Endothelial cell of umbilical vein (primary cell): ENCODE measurements around the gene NRXN3.

Experiments used
- CTCF ChIP-seq, 2 donors: IDR thresholded peaks; 1 replicate in 1 of 2; 2 replicates in 1 of 2; pipeline ENCODE4 v1.5.1; 2011; ENCODE audit warnings: low read length in 2 of 2, mild to moderate bottlenecking in 2 of 2, moderate library complexity in 2 of 2, control low read depth in 1 of 2, inconsistent platforms in 1 of 2, low read depth in 1 of 2; ENCODE audit not compliant: insufficient read depth in 1 of 2; ENCODE audit errors: extremely low read depth in 1 of 2
- POLR2AphosphoS5 ChIP-seq: IDR thresholded peaks from 2 replicates; pipeline ENCODE4 v1.6.1; 2012; ENCODE audit warnings: low read depth, mild to moderate bottlenecking, control low read depth, low read length, moderate library complexity; ENCODE audit not compliant: insufficient read depth

GRCh38 chr14:79735121-79735520 lies 1564.9 kb downstream of the NRXN3 start:
- TF ChIP-seq CTCF (IDR thresholded peaks at IDR 0.05; ENCODE audit: extremely low read depth in 1 of 2, insufficient read depth in 1 of 2, low read depth in 1 of 2, low read length in 2 of 2) (no peak), POLR2AphosphoS5 (no peak)
